HUDEP-2 (cell line): ENCODE measurements around the gene PNPLA7.
"Not testable (repeated sequence)": the region's sequence is repeated elsewhere in the genome, so short reads cannot be mapped to it uniquely, and the experiment has no call there.

Source experiments
- DNase-seq, 76 experiments: peaks; one replicate each; lab custom pipeline; 2025; ENCODE audit not compliant: unreplicated experiment in 76 of 76; lab: John Stamatoyannopoulos, UW

The PNPLA7 gene

DNA sequence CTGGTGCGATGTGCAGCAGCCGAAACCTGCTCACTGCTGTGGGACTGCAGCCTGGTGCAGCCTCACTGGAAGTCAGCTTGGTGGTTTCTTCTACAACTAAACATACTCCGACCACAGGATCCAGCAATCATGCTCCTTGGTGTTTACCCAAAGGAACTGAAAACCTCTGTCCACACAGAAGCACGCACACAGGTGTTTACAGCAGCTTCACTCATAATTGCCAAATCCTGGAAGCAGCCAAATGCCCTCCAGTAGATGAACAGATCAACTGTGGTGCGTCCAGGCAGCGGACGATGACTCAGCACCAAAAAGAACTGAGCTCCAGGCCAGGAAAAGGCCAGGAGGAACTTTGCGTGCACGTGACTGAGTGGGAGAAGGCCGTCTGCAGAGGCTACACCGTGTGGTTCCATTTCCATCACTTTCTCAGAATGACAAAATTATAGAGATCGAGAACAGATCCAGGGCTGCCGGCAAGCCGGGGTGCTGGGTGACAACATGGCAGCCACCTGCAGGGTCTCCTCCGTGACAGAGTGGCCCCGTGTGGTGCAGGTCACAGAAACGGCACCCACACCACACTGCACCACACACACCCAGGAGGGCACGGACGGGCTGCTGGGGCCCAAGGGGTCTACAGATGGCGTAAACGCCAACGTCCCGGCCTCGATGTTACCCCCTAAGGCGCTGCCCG is 68.0 kb downstream of the PNPLA7 start:
- peak in 13 of 76 experiments; percentile 2 to 16 (median 12) for DNase-seq

DNA sequence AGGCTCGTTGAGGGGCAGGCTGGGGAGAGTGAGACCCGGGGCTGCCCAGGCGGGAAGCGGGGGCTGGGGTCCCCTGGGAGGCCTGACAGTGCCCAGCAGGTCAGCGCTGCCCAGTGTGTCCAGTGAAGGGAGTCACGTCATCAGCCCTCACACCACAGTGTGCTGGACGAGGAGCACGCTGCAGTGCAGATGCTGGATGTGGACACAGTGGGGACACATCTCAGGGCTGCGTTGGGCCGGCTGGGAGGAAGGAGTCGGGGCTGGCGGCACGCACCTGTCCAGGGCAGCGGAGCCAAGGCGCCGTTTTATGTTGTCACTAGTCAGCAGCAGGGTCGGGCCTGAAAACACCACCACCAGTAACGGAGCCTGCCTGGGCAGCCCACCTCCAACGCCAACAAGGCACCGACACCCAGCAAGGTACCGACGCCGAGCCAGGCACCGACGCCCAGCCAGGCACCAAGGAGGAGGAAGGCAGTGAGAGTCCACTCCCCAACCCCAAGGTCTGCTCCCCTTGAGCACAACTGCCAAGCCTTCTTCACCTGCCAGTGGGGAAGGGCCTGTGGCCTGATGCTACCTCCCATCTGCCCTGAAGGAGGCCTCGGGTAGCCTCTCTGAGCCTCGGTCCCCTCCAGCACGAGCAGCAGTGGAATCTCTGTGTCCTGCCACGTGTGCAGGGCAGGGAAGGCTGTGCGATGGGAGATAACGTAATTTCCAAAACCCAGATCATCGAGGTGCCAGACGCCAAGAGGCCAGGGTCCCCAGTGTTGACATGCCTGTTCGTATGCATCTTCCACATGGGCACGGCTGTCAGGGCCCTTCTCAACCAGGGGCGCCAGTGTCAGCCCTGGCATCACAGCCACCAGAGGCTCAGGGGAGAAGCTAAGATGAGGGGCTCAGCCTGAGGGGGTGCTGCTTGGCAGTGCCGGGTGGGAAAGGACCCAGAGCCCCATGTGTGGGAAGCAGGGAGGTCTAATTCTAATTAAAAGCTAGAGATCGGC is 69.2 kb downstream of the PNPLA7 start:
- no peak for DNase-seq

DNA sequence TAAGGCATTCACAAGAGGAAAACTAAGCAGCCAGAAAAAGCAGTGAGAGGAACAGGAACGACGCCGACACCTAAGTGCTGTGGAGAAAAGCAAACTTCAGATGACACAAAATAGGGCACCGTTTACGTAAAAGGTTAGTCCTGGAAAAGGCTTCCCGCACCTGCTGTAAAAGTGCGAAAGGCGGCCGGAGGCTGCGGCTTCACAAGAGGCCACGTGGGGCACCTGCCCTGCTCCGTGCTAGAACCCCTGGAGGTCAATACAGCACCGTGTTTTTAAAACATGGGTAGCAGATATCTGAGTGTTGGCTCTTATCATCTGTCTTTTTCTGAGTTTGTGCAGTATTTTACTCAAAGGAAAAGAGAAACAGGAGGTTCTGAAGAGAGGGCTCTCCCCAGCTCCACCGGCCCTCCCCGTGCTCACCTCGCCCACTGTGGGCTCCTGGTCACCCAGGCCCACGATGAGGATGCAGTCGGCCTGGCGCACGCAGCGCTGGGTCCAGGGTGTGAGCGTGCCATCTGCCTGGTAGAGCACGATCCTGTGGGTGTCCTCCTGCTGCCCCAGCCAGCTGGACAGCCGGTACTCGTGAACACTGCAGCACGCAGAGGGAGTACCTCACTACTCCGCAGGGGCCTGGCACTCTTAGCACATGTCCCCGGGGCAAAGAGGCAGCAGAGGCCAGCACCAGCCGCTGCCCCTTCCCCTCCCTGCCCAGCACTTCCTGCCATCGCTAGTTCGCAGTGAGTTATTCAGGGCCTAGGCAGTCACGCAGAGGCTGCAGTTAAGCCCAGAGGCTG is 70.1 kb downstream of the PNPLA7 start:
- DNase-seq, result no peak

DNA sequence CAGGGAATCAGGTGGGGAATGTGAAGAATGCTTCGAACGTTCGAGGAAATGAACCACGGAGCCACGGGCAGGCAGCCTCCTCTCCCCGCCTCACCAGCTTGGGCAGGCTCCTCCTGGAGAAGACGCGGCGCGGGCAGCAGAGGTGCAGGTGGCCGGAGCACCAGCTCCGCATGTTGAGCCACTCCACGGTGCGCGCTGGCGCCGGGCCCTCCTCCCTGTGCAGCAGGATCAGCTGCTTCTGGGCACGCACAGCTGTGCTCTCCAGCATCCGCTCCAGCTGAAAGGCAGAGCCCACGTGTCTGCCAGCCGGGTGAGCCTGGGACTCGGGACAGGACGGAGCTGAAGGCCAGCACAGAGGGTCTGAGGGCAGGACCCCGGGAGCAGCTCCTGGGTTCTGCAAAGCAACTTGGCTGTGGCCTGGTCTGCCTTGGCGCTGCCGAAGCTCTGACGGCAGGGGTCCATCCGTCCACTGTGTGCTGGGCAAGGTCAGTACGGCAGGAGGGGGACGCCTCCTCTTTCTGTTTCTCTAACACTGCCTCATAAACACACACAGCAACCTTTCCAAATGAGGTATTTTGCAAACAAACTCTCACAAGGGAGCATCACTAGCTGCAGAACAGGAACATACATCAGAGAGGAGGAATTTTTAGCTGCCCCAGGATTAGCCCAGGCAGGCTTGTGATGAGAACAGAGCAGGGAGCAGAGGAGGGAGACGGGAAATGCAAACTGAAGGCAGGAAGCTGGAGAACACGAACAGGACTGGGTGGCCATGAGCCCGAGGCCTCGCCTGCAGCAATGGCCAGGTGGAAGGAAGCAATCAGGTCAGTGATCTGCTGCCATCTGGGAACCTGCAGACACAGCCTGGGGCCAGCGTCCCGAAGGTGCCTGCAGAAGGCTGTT is 71.0 kb downstream of the PNPLA7 start:
- DNase-seq, result no peak

DNA sequence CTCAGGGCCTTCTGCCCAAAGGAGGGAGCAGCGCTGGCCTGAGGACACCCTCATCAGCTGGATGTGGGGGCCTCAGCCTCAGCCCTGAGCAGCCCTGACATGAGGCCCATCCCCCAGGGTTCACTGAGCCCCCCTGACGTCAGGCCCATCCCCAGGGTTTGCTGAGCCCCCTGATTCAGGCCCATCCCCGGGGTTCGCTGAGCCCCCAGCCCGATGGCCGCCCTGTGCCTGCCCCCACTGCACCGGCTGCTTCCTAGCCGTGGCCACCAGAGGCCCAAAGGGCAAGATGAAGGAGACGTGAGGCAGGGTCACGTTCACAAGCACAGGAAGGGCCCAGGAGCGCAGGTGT is 71.6 kb downstream of the PNPLA7 start:
- no peak for DNase-seq

DNA sequence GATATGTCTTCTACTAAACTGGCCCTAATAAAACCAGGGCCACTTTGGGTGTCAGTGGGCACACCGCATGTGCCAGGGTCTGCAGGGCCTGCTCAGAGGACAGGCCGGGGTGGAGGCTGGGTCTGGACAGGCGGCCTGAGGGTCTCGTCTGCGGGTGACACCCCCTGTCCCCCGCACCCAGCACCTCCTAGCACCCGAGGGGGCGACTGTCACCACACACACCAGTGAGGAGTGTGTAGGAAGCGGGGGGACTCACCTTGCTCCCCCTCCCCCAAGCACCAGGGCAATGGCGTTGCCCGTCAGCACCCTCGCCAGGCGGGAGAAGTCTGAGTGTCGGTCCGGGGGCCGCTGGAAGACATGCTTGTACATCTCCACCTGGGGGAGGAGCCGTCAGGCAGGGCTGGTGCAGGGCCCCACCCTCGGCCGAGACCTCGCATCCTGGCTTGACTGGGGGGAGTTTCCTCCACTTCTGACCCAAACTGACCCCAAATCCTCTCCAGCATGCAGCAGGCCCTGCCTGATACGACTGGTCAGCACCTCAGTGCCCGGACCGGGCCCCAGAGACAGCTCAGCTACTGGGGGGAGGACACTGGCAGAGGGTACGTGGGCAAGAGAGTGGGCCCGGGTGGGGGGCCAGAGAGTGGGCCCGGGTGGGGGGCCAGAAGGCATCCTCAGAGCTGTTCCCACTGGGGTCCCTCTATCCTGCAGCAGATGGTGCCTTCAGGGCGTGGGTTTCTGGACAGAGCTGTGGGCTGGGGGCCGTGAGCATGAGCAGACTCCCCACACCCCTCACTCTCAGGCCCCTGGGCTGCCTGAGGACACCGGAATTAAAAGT is 72.2 kb downstream of the PNPLA7 start:
- DNase-seq, result no peak

DNA sequence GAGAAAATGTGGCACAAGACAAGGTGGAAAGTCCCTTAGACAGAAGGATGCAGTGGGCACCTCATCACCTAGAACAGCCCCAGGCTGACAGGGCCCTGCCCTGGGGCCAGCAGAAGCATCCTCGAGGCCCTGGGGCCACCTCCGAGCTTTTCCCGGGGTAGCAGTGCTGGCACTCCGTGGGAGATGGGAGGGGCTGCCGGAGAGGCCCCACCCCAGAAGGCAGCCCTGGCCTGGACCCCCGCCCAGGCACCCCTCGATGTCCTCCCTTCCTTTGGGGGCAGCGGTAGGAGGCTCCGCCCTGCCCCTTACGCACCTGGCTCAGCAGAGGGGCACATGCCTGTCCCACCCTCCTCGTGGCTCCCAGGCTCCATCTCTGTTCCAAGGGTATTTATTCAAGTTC is 73.3 kb downstream of the PNPLA7 start:
- DNase-seq, result no peak

DNA sequence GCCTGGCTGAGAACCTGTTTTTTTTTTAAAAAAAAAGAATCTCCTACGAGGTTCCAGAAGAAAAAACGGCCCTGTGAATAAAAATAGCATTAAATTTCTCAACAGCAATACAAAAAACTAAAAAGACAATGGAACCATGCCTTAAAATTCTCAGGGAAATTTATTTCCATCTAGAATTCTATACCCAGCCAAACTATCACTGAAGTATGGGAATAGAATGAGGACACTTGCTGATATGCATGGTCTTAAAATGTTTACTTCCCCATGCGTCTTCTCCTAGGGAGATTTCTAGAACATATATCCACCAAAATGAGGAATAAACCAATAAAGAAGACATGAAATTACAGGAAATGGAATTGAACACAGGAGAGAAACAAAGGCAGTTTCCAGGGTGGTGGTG is 74.5 kb downstream of the PNPLA7 start:
- DNase-seq, result no peak

DNA sequence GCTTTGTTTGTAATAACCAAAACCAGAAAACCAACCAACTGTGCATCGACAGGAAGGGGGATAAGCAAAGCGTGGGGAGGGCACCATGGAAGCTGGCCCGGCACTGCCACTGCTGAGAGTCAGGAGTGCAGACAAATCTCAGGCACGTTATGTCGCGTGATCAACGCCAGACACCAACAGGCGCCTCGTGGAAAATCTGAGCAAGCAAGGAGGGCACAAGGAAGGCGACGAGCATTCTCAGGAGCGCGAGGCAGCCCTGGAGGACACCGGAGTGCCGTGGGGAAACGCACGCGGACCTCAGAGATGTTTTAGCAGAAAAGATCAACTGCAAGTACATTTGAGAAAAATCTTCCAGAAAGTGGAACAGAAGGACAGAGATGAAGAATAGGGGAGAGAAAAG is 75.9 kb downstream of the PNPLA7 start:
- DNase-seq, result no peak

DNA sequence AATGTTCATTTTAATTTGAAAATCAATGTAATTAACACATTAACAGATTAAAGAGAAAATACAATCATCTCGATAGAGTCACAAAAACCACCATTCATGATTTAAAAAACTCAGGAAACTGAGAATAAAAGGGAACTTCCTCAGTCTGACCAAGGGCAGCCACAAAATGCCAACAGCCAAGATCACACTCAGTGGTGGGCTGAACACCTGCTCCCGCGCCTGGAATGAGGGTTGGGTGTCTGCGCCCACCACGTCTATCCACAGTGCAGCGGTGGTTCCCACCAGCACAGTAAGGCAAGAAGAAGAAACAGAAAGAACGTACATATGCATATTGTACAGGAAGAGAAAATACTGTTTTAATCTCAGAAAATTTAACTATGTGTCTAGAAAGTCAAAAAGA is 79.4 kb downstream of the PNPLA7 start:
- DNase-seq, result no peak

DNA sequence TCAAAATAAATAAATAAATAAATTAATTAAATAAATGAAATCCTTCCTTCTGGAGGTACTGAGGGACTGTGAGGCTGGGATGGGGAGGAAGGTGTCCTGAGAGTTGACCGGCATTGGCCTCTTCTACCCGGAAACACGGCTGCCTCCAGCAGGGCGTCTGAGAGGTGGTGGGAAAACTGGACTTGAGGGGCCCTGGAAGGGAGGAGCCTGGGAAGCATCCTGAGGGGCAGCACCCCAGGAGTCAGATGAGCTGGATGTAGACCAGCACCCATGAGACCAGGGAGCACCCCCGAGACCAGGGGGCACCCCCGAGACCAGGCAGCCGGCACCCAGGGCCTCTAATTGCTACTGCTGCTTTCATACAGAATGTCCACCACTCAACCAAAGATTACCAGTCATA is 82.3 kb downstream of the PNPLA7 start:
- DNase-seq, result no peak

DNA sequence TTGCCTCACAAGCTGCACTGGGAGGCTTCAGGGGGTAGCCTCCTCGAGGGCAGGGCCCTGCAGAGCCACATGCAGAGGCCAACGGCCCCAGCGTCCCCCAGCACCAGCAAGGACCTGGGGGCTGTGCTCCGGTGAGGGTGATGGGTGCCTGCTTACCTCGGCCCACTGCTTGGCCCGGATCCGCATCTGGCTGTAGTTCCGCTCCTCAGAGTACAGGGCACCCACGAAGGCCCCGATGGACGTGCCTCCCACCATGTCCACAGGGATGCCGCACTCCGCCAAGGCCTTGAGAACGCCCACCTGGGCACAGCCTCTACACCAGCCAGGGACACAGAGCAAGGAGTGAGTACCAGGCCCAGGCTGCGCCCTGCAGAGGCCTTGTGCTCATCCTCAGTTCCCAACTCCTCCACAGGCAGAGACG is 83.0 kb downstream of the PNPLA7 start:
- no peak for DNase-seq

DNA sequence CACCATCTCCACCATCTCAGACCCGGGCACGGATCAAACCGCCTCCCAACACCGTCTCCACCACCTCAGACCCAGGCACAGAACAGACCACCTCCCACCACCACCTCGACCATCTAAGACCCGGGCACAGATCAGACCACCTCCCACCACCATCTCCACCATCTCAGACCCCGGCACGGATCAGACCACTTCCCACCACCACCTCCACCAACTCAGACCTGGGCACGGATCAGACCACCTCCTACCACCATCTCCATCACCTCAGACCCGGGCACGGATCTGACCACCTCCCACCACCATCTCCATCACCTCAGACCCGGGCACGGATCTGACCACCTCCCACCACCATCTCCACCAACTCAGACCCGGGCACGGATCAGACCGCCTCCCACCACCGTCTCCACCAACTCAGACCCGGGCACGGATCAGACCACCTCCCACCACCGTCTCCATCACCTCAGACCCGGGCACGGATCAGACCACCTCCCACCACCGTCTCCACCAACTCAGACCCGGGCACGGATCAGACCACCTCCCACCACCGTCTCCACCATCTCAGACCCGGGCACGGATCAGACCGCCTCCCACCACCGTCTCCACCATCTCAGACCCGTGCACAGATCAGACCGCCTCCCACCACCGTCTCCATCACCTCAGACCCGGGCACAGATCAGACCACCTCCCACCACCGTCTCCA is 83.7 kb downstream of the PNPLA7 start:
- not testable (repeated sequence) for DNase-seq

DNA sequence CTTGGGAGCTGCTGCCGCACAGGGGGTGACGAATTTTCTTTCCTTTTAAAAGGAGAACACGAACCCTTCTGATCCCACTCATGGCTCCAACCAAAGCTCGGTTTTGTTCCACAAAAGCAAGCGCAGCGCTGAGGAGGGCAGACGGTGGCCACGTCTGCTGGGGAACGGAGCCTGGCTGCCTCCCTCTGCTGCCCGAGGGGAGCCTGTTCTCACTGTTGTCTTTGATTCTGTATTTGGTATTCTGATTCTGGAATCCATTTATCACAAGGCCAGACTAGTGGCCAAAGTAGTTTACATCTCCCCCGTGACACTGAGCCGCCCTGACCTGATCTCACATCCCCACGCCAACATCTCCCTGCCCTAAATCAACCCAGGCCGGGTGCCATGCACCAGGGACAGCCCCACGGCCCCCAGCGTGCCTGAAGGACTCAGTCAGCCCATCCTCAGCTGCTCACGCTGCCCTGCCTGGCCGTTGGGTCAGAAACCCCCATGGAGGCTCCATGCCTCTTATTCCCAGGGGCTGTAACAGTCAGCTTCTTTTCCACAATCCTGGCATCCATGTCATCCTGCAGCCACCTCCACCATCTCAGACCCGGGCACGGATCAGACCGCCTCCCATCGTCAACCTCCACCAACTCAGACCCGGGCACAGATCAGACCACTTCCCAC is 84.3 kb downstream of the PNPLA7 start:
- no peak for DNase-seq

DNA sequence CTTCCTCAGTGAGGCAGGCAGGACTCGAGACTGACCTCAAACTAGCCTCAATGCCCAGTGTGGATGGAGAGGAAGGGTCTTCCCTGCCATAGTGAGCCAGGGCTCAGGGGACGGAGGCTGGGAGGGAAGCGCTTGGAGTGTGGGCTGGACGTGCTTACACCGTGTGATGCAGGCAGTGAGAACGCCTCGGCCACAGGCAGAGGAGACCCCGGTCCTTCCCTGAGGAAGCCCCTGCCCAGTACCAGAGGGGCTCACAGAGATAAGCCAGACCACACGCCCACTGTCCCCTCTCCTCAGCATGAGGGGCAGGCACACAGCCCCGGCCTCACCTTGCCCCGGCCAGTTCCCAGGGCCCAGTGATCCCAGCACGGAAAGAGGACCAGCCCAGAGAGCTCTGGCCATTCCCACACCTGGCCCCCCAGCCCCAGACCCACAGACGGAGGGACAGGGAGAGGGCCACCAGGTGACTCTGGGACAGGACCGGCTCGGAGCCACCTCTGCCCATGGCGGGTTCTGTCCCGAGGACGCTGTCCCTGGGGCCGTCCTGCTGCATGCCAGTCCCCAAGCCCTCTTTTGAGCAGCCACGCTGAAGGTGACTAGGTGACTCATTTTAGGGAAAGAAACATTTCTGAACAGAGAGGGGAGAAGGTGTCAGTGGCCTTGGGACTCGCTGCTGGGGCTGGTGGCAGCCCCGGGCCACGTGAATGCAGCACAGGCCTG is 85.0 kb downstream of the PNPLA7 start:
- DNase-seq, result no peak

DNA sequence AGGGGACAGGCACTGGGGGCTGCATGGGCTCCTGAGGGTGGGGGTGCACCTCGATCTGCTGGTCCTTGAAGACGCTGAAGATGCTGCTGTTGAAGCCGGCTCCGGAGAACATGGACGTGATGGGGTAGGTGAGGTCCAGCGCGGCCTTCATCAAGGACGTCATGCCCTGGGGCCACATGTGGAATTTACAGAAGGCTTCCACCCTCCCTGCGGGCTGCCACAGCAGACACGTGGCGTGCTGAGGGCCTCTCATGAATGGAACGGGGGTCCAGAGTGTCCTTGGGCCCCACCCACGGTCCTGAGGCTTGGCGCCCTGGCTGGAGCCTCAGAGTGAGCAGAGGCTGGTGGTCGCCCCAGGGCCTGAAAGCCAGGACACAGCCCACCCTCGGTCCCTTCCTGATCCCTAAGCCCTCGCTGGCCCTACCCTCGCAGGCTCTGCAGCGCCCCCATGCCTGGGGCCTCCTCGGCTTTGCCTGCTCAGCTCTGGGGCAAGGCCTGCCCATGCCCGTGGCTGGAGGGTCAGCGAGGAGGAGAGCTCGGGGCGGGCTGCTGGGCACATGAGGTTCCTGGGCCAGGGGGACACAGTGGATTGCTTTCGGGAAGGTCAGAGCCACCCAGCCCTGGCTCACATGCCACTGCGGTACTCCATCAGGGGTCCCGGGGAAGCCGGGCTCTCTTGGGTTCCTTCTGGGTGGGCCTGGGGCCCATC is 85.8 kb downstream of the PNPLA7 start:
- no peak for DNase-seq

DNA sequence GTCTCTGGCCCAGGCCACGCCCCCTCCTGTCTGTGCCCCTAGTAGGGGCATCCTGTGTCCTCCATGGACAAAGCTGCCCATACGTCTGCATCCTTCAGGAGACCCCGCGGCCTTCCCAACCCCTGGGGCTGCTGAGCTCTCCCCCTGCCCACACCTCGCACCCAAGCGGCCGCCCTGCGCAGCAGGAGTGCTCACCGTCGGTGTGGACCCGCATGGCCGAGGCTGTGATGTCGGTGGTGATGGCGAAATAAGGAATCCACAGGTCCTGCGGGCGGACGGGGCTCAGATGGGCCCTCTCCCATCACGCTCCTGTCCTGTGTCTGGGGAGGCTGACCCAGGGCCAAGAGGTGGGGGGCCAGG is 86.3 kb downstream of the PNPLA7 start:
- DNase-seq, result no peak
